NOMO-1 (cell line): ENCODE data around the gene SDK2.

Source experiments
- DNase-seq, 2 experiments: peaks; one replicate each; lab custom pipeline; 2025; ENCODE audit not compliant: unreplicated experiment in 2 of 2; lab: John Stamatoyannopoulos, UW

Gene SDK2

DNA sequence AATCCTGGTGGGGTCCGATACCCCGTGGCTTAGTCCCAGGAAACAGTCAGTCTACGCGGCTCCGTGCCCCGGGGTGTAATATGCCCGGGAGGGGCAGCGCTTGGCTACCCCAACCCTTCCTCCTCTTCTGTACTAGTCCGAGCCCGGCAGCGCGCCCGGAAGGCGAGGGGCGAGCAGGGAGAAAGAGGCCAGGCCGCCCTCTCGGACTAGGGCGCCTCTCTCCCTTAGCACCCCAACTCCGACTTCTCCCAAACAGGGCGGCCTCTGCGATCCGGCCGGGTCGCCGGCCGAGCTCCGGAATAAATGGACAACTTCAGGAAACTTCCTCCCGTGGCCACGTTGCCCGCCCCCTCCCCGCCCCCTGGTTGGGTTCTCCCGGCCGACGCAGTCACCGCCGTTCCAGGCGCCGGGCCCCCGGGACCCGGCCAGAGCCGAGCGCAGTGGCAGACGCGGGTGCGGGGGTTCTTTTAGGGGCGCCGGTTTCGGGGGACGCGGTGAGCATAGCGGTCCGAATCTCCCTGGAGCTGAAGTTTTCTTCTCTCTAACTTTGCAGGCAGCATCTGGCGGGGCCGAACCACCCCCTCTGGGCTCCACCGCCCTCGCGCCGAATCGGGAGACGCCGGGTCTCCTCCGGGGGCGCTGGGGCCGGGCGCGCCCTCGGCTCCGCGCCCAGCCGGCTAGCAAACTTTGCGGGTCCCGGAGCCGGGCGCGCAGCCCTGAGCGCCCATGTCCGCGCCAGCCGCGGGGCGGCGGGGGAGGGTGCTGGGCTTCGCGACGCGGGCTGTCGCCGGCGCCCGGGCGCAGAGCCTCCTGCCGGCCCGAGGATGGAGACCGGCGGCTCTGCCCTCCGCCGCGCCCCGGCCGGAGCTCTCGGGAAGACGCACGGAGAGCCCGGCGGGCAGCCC, at the start of gene SDK2:
SDK2 (minus strand) TSS at position 301 of the 905 bp plus-strand sequence. CDS start 357 bp downstream, outside the sequence.
- no peak for DNase-seq

- DNase-seq = no peak
Observed at GRCh38 chr17:73693071-73693470, 48.8 kb upstream of the SDK2 start.

DNA sequence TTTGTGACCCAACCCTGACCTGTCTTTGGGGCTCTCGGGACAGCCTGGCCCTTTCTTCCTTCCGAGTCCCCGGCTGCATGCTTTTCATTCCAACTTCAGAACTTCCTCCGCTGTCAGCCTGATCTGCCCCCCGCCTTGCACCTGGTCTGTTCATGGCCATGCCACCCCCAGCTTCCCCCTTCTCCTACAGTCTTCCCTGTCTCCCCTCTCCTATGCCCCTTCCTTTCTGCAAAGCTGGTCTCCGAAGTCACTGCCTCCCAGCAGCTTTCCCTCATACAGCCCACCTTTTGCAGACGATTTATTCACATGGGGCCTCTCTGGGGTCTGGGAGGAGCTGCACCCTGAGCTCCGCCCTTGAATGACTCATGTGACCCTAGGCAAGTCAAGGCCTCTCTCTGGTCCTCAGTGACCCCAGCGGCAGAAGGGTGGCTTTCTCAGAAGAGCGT, 47.1 kb upstream of the SDK2 start:
- no peak for DNase-seq

DNA sequence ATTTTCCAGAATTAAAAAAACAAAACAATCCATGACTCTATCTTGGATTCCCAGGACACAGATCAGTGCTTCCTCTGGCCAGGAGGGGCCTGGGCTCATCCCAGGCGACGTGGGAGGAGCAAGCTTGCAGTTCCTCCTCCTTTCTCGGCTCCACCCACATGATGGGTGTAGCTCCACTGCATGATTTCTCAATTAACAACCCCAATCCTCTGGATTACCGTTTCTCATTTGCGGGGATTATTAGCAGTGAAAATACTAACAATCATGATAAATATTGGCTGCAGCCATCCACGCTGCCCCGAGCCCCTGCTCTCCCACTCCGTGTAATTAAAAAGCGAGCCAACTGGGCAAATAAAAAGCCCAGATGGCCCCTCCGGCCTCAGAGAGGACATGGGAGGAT, 46.4 kb upstream of the SDK2 start:
- DNase-seq = no peak

- DNase-seq = no peak
Observed at GRCh38 chr17:73689596-73690275, 45.5 kb upstream of the SDK2 start.

- no peak for DNase-seq
Observed at GRCh38 chr17:73686961-73687360, 42.7 kb upstream of the SDK2 start.

- no peak for DNase-seq
Observed at GRCh38 chr17:73686126-73686525, 41.9 kb upstream of the SDK2 start.

- DNase-seq = no peak
Observed at GRCh38 chr17:73684183-73684582, 39.9 kb upstream of the SDK2 start.

DNA sequence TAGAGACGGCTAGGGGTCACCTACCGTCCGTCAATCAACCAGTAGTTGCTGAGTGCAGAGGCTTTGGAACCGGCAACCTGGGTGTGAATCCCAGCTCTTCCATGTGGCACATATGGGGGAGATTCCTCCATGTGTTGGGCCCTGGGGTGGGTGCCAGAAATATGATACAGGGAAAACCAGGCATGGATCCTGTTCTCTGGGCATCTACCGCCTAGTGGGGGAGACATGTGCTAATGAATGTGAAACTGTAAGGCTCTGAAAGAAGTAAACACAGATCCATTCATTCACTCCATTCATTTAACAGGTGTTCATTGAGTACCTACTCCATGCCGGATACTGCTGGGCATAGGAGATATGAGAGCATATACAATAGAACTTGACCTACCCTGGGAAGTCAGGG, 39.5 kb upstream of the SDK2 start:
- no peak for DNase-seq

- DNase-seq = no peak
Observed at GRCh38 chr17:73681946-73682345, 37.7 kb upstream of the SDK2 start.

- no peak for DNase-seq
Observed at GRCh38 chr17:73679476-73679875, 35.2 kb upstream of the SDK2 start.

DNA sequence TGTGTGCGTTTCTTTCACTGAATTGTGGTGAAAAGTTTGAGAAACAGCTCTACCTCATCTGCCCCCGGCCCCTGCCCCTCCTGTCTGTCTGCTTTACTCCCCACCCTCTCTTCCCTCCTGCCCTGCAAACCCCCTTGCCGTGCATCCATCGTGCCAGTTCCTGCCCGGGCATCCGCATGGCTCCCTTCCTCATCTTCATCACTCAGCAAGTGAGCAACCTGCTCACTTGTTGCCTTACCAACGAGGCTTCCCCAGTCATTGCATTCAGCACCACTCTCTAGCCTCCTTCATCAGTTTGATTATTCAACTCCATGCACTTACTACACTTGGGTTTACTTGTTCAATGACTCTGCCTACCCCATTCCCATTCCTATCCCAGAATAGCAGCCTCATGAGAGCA, 34.8 kb upstream of the SDK2 start:
- no peak for DNase-seq

DNA sequence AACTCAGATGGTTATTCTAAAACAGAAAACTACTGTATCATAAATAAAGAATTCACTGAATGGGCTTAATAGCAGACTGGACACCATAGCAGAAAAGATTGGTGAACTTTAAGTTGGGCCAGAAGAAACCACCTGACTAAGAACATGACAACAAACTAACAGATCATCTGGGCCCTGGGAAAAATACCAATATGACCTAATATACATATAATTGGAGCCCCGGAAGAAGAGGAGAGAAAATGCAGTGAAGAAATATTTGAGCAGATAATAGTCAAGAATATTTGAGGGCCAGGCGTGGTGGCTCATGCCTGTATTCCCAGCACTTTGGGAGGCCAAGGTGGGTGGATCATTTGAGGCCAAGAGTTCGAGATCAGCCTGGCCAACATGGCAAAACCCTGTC, 25.5 kb upstream of the SDK2 start:
- DNase-seq = no peak

GRCh38 chr17:73667181-73667959, 23.1 kb upstream of the SDK2 start:
- peak; percentile 45 to 75 for DNase-seq

- DNase-seq = no peak
Observed at GRCh38 chr17:73663614-73664013, 19.4 kb upstream of the SDK2 start.

- DNase-seq = no peak
Observed at GRCh38 chr17:73660366-73660765, 16.1 kb upstream of the SDK2 start.

DNA sequence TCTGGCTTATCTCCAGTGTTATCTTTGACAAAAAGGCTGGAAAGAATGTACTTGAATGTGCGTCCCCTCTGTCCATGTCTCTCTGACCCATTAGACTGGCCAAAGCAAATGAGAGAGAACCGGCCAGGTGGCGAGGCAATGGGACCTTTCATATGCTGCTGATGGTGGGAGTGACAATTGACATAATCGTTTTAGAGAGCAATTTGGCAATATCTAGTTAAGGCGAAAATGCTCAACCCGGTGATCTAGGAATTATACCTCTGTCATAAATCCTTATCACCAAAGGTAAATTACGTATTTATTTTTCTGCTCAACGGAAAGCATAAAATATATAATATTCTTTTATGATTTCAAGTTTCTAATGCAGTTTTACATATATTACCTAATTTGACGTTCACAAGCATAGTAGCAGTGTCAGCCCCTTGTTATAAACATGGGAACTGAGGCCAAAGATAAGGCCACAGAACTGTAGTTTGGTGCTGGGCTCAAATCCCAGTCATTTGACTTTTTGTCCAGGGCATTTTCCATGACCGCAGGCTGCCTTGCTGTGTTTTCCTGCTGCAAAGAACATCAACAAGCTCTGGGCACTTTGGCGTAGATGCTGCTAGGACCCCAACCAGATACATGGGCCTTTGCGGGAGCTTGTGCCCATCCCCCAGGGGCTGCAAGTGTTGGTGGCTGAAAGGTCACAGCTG, 14.7 kb upstream of the SDK2 start:
- DNase-seq = no peak

- peak; percentile 34 for DNase-seq
Observed at GRCh38 chr17:73657473-73658116, 13.3 kb upstream of the SDK2 start.

DNA sequence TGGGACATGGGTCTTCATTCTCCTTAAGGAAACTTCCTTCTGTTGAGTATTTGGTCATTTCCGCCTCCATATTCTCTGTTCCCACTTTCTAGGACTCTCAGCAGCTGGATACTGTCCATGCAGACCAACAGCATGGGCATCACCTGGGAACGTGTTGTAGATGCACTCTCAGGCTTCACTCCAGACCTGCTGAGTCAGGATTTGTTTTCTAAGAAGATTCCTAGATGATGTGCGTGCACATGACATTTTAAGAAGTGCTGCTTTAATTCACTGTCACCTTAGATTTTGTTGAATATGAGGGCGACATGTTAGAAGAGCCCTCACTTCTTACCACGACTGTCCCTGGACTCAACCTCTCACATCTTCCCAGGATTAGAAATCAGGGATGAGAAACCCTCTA, 10.0 kb upstream of the SDK2 start:
- DNase-seq = no peak

DNA sequence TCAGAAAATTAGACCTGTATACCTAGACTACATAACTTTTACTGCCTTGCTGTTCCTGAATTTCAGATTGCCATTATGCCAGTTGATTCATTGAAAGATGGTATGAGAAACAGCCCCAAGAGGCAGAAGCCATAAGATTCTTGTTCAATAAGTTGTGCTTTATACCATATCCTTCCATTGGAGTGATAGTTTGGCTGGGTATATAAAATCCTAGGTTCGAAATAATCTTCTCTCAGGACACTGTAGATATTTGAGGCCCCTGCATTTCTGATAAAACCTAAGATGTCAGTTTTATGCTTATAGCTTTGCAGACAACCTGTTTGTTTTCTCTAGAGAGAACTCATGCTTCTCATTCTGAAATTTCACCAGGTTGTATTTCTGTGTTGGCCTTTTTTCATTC, 9.6 kb upstream of the SDK2 start:
- no peak for DNase-seq
